ENCODE data around the gene SRMS. TPM values are rescaled to one million over a fixed set of nuclear protein-coding genes. Genes with fewer than 3 reads are reported as not detected.

The SRMS gene
- total RNA-seq, 4 donors from 2014 or later = not detected

DNA sequence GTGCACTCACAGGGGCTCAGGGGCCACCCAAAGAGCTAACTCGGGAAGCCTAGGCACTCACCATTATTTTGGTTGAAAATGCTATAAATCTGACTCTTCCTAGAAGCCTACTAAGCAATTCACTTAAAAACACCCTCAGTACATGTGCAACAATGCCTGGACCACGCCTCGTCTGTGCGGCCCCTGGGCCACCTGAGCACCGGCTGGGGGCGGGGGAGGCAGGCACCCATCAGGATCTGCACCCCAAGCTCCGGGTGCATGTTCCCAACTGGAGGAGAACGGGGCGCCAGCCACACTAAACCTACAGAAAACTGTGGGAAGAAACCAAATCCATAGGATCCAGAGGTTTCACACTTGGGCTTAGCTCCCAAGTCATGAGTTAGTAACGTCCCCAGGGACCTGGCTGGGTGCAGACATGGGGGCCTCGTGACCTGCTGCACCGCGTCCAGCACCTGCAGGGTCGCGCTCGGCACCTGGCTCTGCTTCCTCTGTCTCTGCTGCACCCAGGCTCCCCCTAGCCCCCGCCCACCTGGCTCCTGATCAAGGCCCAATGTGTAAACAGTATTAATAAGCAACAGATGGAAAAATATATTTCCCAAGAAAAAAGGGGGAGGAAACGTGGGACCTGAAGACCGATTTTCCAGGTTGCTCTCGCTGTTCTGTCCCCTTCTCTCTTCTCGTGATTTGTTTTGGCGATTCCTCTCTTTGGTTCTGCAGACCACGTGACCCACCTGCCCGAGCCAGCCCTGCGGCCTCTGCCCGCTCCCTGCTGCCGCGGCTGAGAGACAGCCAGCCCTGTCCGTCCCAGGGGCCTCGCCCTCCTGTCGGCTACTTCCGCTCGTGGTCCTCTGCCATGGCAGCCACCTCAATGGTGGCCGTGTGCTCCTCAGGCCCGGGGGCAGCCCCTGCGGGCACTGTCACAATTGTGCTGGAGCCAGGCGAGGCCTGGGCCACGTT, 42.0 kb upstream of the SRMS start:
- Histone ChIP-seq H3K27me3 (no peaks in the 10 kb centered on the region), H3K27ac (no peak overlapping the region), H3K36me3 (peaks cover 0 to 56% of the 10 kb centered on the region in 2 donors), H3K9me3 (no peaks in the 10 kb centered on the region), H3K4me1 (peaks cover 0 to 6% of the 10 kb centered on the region in 2 donors), H3K4me3 (no peak overlapping the region)
- ATAC-seq (no peak), DNase-seq (no peak)
- TF ChIP-seq POLR2A (IDR thresholded peaks at IDR 0.05) = no peak
- TF ChIP-seq, protein P1, sequence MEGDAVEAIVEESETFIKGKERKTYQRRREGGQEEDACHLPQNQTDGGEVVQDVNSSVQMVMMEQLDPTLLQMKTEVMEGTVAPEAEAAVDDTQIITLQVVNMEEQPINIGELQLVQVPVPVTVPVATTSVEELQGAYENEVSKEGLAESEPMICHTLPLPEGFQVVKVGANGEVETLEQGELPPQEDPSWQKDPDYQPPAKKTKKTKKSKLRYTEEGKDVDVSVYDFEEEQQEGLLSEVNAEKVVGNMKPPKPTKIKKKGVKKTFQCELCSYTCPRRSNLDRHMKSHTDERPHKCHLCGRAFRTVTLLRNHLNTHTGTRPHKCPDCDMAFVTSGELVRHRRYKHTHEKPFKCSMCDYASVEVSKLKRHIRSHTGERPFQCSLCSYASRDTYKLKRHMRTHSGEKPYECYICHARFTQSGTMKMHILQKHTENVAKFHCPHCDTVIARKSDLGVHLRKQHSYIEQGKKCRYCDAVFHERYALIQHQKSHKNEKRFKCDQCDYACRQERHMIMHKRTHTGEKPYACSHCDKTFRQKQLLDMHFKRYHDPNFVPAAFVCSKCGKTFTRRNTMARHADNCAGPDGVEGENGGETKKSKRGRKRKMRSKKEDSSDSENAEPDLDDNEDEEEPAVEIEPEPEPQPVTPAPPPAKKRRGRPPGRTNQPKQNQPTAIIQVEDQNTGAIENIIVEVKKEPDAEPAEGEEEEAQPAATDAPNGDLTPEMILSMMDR (IDR thresholded peaks at IDR 0.05 in 4 of 5, conservative IDR thresholded peaks at IDR 0.05 in 1 of 5) = no peak
- in situ Hi-C loops (cut with MboI; ENCODE audit: low sequenced_read_pairs in 4 of 4) = no loop called here
- intact Hi-C loops (cut with DNase I; ENCODE audit: low total_unique reads) = no loop called here

DNA sequence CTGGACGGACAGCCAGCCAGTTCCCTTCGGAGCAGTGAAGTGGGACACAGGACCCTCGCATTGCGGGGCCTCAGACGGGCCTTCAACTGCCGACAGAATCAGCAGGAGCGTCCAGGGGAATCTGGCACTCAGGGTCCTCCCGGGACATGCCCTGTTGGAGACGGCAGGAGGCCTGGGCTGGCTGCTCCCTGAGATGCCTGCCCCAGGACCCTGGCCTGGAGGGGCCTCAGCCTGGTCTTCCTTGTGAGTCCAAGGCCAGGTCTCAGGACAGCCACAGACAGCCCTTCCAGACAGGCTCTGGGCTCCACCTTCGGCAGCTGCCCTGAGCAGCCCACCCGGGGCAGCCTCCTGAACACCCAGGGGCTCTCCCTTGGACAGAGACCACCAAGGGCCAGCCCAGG, 41.1 kb upstream of the SRMS start:
- H3K9me3 ChIP-seq = no peaks in the 10 kb centered on the region
- H3K27me3 ChIP-seq = no peaks in the 10 kb centered on the region
- ATAC-seq (no peak), DNase-seq (no peak)
- intact Hi-C loops (cut with DNase I; ENCODE audit: low total_unique reads) (no loop called here), in situ Hi-C loops (cut with MboI; ENCODE audit: low sequenced_read_pairs in 4 of 4) (no loop called here)
- TF ChIP-seq POLR2A (IDR thresholded peaks at IDR 0.05) = no peak
- TF ChIP-seq, protein P1 (IDR thresholded peaks at IDR 0.05 in 4 of 5, conservative IDR thresholded peaks at IDR 0.05 in 1 of 5) = no peak
- H3K4me3 ChIP-seq = no peak overlapping the region
- peaks cover 0 to 6% of the 10 kb centered on the region in 2 donors for H3K4me1 ChIP-seq
- H3K27ac ChIP-seq = peak overlapping the region in 1 of 4 donors; percentile 6
- peaks cover 0 to 50% of the 10 kb centered on the region in 2 donors for H3K36me3 ChIP-seq

DNA sequence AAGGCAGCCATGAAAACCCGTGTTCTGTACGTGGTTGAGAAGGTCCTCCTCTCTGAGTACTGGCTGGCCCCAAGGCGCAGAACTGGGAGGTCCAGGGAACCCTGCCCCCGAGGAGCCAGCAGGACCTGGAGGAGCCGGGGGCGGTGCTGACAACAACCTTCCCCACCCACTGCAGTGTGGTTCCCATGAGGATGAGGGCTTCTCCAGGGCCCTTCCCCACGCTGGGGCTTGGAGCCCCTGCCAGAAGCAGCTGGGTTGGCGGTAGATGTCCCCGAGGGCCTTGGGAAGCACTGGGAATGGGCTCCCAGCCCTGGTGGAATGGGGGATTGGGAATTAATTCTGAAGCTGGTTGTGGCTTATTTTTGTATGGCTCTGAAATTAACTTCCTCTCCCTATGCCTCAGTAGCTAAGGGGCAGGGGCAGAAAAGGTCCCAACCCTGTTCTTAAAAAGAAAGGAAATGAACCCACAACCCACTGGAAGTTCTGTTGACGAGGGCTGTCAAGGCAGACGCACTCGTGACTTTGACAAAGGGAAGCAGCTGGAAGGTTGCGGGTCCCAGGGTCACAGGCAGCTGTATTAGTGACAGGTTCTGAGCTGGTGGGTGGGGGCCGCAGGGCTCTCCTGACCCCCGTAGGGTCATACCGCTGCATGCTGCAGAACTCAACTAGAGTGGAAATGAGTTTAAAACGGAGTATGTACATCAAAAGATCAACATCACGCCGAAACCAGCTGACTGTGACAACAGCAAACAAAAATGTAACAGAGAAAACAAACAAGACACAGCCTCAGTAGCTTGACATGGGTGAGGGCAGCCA, 40.4 kb upstream of the SRMS start:
- TF ChIP-seq, protein P1 (IDR thresholded peaks at IDR 0.05 in 4 of 5, conservative IDR thresholded peaks at IDR 0.05 in 1 of 5) = no peak
- TF ChIP-seq POLR2A (IDR thresholded peaks at IDR 0.05) = no peak
- DNase-seq (no peak), ATAC-seq (no peak)
- Histone ChIP-seq H3K27ac (peak overlapping the region in 1 of 4 donors; percentile 6), H3K4me3 (no peak overlapping the region), H3K36me3 (peaks cover 0 to 50% of the 10 kb centered on the region in 2 donors), H3K9me3 (no peaks in the 10 kb centered on the region), H3K4me1 (peaks cover 0 to 6% of the 10 kb centered on the region in 2 donors), H3K27me3 (no peaks in the 10 kb centered on the region)
- in situ Hi-C loops (cut with MboI; ENCODE audit: low sequenced_read_pairs in 4 of 4) = no loop called here
- intact Hi-C loops (cut with DNase I; ENCODE audit: low total_unique reads) = no loop called here

DNA sequence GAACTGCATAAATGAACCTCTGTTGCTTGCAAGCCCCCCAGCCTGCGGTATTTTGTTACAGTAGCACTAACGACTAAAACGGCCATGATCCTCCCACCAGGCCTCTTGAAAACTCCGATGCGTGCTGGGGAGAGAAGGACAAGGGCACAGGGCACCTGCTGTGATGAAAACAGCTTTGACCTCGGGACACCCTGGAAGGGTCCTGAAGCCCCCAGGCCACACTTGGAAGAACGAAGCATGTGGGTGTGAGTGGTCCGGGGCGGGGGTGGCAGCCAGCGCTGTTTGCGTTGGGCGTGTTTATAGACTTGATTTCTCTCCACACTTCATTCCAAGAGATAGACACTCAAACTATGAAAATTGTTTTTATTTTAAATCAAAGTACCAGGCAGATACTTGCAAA, 39.7 kb upstream of the SRMS start:
- Histone ChIP-seq H3K36me3 (peaks cover 0 to 42% of the 10 kb centered on the region in 2 donors), H3K4me3 (no peak overlapping the region), H3K27me3 (no peaks in the 10 kb centered on the region), H3K9me3 (no peaks in the 10 kb centered on the region), H3K27ac (no peak overlapping the region), H3K4me1 (peaks cover 0 to 6% of the 10 kb centered on the region in 2 donors)
- in situ Hi-C loops (cut with MboI; ENCODE audit: low sequenced_read_pairs in 4 of 4) = no loop called here
- DNase-seq (no peak), ATAC-seq (no peak)
- intact Hi-C loops (cut with DNase I; ENCODE audit: low total_unique reads) = no loop called here
- TF ChIP-seq POLR2A (IDR thresholded peaks at IDR 0.05) = no peak
- TF ChIP-seq, protein P1 (IDR thresholded peaks at IDR 0.05 in 4 of 5, conservative IDR thresholded peaks at IDR 0.05 in 1 of 5) = no peak

All from gastrocnemius medialis (tissue), 4 donors.